Measurements from ENCODE around the gene LAMP5.

- TF ChIP-seq MAFF (IDR thresholded peaks at IDR 0.05; ENCODE audit: low read depth, low read length) (no peak), NFIB (CRISPR knock-in tag; IDR thresholded peaks at IDR 0.05; ENCODE audit: borderline replicate concordance) (no peak), PTBP1 (IDR thresholded peaks at IDR 0.05; ENCODE audit: low read depth, low read length, poor library complexity, severe bottlenecking) (no peak)
Observed at GRCh38 chr20:9515741-9516233, 1.4 kb downstream of the LAMP5 start.
